ENCODE data around the gene PRSS33.

PRSS33 gene

DNA sequence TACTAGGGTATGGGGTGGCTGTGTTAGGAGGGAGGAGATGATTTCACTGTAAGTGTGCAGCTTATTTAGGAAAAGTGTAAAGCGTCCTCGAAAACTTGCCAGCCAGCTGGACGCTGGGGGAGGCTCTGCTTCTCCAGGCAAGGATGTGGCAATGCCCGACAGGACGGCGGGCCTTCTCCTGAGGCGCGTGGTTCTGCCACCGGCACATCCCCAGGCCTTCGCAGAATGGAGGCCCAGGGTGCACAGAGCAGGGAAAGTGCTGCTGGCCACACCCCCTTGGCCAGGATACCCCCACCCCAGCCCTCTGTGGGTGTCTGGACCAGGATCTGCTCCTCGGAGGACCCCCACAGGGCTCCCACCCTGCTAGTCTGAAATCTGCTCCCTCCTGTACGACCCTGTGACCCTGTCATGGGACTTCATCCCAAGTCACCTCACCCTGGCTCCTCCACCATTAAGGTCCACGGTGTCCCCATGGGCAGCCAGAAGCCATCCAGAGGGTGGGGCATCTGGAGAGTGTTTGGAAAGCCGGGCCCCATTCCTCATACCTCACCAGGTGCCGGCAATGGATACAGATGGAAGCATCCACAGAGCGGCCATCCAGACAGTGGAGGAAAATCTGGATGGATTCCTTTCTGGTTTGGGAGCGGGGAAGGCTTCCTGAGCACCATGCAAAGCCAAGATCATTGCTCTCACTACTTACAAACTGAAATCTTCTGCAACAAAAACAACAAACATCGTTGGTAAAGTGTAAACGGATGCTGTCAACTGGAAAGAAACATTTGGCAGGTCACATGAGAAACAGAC lies 44.2 kb downstream of the PRSS33 start:
- no peak for DNase-seq (ENCODE audit: low read depth in 2 of 2, low spot score in 1 of 2)

DNA sequence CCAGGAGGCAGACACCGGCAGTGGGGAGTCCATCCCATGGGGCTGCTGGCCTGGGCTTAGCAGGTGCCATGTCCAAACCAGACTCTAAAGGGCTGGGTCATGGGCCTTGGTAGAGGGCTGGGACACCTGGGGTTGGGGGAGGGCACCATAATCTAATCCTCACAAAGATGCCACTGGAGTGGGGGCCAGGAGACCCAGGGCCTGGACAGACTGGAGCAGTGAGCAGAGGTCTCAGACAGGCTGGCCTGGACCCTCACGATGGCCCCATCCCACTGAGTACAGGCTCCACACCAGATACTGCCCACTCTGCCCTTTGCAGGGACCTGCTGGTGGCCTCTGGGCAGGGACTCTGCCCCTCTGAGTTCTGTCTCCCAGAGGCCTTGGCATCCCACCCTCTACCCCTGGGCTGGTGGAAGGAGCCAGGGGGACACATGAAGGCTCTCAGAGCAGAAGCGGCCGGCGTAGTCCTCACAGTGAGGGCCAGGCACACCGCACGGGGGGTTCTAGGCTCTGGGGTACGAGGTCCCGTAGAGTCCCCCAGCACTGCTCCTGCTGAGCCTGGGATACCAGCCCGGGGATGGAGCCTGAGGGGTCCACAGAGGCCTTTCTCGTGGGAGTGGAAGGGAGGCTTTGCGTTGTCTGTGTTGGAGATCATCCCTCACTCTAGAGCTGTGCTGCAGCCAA lies 44.9 kb downstream of the PRSS33 start:
- DNase-seq (ENCODE audit: low read depth in 2 of 2, low spot score in 1 of 2): no peak

DNA sequence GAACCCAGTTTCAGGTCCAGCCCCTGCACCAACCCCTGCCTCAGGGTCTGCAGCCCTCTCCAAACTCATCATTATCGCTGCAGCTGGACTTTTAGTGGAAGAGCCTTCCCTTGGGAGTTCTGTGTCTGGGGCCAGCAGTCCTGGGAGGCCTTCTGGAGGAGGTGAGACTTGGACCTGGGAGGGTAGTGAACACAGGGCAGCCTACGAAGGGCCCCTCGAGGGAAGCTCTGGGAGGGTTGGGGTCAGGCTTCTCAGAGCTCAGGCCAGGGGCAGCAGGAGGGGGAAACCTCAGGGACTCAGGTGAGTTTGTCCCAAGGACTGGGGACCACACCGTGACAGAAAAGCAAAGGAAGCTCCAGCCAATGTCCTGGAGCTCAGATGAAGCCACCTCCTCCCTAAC lies 46.2 kb downstream of the PRSS33 start:
- DNase-seq (ENCODE audit: low read depth in 2 of 2, low spot score in 1 of 2): no peak

DNA sequence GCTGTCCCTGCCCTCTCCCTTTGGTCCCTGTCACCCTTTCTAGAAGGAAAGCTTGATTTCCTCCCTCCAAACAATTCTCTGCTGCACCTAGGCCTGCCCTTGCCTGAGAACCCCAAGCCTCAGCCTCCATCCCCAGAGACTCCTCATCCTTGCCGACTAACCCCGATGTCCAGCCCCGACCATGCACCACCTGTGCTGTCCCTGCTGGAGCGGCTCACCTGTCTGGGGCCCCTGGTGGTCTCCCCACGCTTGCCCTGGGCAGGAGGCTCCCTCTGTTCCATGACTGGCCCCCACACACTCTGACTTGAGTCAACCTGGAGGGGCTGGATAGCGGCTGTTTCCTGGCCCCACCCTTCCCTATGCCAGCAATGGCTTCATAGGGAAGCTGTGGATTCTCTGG lies 46.9 kb downstream of the PRSS33 start:
- DNase-seq (ENCODE audit: low read depth in 2 of 2, low spot score in 1 of 2): no peak

DNA sequence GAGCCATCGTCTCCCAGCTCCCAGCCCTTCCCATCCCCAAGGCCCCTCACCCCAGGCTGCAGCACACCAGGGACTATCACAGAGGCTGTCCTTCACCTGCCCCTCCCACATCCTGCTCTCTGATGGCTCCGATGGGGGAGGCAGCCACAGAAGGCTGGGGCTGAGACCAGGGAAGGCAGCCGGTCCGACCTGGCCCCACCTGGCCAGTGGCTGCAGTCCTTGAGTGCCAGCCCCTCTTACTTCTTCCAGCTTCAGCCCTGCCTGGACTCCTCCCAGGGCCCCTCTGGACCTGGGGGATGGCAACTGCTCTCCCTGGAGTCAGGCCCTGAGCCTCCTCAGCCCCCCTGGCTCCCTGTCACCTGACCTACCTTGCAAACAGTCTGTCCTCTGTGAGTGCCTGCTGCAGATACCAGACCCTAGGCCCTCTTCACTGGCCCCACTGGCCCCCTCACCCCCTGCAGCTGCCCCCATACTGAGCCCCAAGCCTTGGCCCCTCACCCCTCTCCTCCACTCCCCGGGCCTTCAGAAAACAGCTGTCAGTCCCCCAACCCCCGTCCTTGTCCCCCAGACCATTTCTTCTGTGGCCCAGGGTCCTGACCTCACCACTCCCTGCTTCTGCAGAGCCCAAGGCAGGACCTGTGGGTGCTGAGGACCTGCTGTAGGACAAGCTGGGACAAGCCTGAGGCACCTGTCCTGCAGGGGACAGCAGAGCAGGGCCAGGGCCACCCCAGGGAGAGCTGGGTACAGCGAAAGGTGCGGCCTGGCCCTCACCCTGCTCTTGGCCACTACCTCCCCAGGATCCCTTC lies 47.5 kb downstream of the PRSS33 start:
- no peak for DNase-seq (ENCODE audit: low read depth in 2 of 2, low spot score in 1 of 2)

DNA sequence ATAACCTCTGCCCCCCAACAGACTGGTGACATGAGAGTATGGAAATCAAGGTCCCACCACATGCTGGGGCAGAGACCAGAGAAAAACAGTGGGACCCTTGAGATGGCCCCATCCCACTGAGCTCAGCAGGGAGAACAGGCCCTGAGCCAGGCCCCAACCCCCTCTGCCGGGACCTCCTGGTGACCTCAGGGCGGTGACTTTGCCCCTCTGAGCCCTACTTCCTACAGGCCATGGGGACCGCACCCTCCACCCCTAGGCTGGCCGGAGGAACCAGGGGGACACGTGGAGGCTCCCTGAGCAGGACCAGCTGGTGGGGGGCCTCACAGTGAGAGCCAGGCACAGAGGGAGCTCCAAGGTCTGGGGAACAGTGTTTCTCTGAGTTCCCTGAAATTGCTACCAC lies 48.7 kb downstream of the PRSS33 start:
- DNase-seq (ENCODE audit: low read depth in 2 of 2, low spot score in 1 of 2): no peak

DNA sequence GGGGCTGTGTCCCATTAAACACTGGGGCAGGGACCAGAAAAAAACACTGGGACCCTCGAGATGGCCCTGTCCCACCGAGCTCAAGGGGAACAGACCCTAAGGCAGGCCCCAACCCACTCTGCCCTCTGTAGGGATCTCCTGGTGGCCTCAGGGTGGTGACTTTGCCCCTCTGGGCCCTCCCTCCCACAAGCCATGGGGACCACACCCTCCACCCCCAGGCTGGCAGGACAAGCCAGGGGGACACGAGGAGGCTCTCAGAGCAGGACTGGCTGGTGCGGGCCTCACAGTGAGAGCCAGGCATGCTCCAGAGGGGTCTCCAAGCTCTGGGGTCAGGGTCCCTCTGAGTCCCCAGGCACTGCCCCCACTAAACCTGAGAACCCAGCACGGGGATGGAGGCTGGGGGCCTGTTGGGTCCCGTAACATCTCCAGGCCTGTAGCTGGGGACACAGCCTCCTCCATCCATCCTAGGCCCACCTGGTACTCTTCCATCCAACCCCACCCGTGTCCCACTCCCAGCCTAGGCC lies 49.4 kb downstream of the PRSS33 start:
- no peak for DNase-seq (ENCODE audit: low read depth in 2 of 2, low spot score in 1 of 2)

DNA sequence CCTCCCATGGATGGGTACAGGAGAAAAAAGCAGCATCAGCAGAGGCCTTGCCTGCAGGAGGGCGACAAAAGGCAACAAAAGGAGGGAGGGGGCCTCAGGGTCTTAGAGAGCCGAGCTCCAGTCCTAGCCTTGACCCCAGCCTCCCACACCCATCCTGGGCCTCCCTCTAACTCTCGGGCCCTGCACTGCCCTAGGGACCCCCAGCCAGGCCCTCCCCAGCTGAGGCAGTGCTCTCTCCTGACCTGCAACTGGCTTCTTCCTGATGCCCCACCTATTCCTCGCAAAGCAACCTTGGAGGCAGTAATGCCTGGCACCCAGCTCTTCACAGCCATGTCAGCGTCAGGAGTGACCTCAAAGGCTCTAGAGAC lies 50.1 kb downstream of the PRSS33 start:
- no peak for DNase-seq (ENCODE audit: low read depth in 2 of 2, low spot score in 1 of 2)

DNA sequence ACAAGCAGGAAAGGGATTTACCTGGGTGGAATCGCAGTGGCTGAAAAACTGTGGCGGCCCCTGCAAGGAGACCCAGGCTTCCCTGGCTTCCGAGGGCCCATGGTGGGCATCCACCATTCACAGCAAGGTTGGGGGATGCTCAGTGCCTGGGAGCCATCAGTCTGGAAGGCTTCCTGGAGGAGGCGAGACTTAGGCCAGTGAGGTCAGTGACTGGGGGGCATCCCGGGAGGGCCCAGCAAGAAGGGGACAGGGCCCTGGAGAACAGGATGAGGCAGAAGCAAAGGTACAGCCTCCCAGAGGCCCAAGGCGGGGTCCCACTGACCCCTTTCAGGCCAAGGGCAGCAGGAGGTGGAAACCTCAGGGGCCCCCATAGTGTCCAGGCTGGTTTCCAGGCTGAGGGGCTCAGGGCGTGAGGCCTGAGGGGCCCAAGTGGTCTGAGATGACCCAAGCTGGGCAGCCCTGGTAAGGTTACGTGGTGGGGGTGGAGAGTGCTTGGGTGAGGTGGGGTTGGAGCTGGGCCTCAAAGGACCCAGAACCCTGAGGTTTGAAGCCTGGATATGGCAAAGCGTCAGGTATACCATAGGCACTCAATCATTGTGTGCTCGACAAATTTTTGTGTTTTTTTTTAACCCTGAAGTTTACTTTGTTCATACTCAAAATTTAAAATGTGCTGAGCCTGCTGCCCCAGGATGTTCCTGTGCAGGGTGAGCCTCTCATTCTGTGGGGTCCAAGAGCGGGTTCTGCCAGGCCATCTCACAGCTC lies 50.7 kb downstream of the PRSS33 start:
- no peak for DNase-seq (ENCODE audit: low read depth in 2 of 2, low spot score in 1 of 2)

DNA sequence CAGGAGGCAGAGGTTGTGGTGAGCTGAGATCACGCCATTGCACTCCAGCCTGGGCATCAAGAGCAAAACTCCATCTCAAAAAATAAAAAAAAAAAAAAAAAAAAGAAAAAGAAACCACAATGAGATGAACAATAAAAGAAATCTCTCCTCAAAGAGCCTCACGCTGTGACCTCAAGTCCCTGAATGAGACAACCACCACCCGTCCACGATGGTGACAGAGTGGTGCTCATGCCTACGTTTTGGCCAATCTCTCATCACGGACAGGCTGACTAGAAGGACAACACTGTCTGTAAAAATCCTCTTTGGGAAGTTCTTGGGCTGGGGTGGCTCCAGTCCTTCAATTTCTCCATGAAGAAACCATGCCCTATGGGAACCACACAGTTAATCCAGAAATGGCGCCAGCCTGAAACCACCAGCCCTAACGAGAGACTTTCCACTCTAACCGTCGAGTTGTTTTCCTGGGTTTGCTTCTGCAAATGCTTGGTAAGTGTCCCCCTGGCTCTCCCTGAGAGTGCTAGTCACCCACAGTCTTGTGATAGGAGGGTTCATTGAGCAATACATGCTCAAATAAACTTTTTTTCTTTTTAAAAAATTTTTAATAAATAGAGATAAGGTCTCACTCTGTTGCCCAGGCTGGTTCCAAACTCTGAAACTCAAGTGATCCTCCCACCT lies 52.4 kb downstream of the PRSS33 start:
- no peak for DNase-seq (ENCODE audit: low read depth in 2 of 2, low spot score in 1 of 2)
